ENCODE data around the gene CADPS2.

CADPS2 gene

GRCh38 chr7:122343601-122344302 lies 542.5 kb downstream of the CADPS2 start:
- DNase-seq = no peak

GRCh38 chr7:122340427-122340826 lies 545.8 kb downstream of the CADPS2 start:
- no peak for DNase-seq

- DNase-seq = no peak
Measured at GRCh38 chr7:122339145-122339904, 546.9 kb downstream of the CADPS2 start.

- no peak for DNase-seq
Measured at GRCh38 chr7:122337011-122337410, 549.2 kb downstream of the CADPS2 start.

GRCh38 chr7:122329145-122329802 lies 557.0 kb downstream of the CADPS2 start:
- DNase-seq = no peak

- no peak for DNase-seq
Measured at GRCh38 chr7:122327969-122328368, 558.3 kb downstream of the CADPS2 start.

- no peak for DNase-seq
Measured at GRCh38 chr7:122316467-122317388, 569.5 kb downstream of the CADPS2 start.

- DNase-seq = no peak
Measured at GRCh38 chr7:122315507-122316466, 570.5 kb downstream of the CADPS2 start.

- DNase-seq = no peak
Measured at GRCh38 chr7:122314284-122314683, 572.0 kb downstream of the CADPS2 start.

- no peak for DNase-seq
Measured at GRCh38 chr7:122312789-122313188, 573.5 kb downstream of the CADPS2 start.

GRCh38 chr7:122311734-122312450 lies 574.4 kb downstream of the CADPS2 start:
- DNase-seq = no peak

- DNase-seq = no peak
Measured at GRCh38 chr7:122311050-122311700, 575.1 kb downstream of the CADPS2 start.

- no peak for DNase-seq
Measured at GRCh38 chr7:122310119-122311021, 575.9 kb downstream of the CADPS2 start.

GRCh38 chr7:122309421-122309820 lies 576.8 kb downstream of the CADPS2 start:
- DNase-seq = no peak

- no peak for DNase-seq
Measured at GRCh38 chr7:122307228-122307621, 579.0 kb downstream of the CADPS2 start.

GRCh38 chr7:122306320-122307227 lies 579.7 kb downstream of the CADPS2 start:
- DNase-seq = no peak

- DNase-seq = no peak
Measured at GRCh38 chr7:122305475-122306319, 580.6 kb downstream of the CADPS2 start.

Data from NCI-H2107 (cell line).